NCI-H1105 (cell line): ENCODE measurements around the gene PBXIP1.
A peak's percentile ranks its signal among the peaks of the same experiment; 100 is the strongest.

Source experiments
- DNase-seq: peaks from one replicate; lab custom pipeline; 2025; lab: John Stamatoyannopoulos, UW

Gene PBXIP1

GRCh38 chr1:154956544-154956941 lies 644 bp upstream of the PBXIP1 start:
- DNase-seq, result peak; percentile 38

- DNase-seq, result peak; percentile 81
Measured at GRCh38 chr1:154955039-154955717, 721 bp downstream of the PBXIP1 start.

- no peak for DNase-seq
Measured at GRCh38 chr1:154954541-154954940, 1.4 kb downstream of the PBXIP1 start.

GRCh38 chr1:154953611-154954038 lies 2.3 kb downstream of the PBXIP1 start:
- DNase-seq, result no peak

- DNase-seq, result no peak
Measured at GRCh38 chr1:154952664-154953063, 3.2 kb downstream of the PBXIP1 start.

- DNase-seq, result no peak
Measured at GRCh38 chr1:154951901-154952657, 3.8 kb downstream of the PBXIP1 start.

- DNase-seq, result no peak
Measured at GRCh38 chr1:154948079-154948478, 7.8 kb downstream of the PBXIP1 start.

- DNase-seq, result no peak
Measured at GRCh38 chr1:154945962-154946850, 9.7 kb downstream of the PBXIP1 start.

- no peak for DNase-seq
Measured at GRCh38 chr1:154945160-154945961, 10.5 kb downstream of the PBXIP1 start.

- DNase-seq, result no peak
Measured at GRCh38 chr1:154944401-154945159, 11.3 kb downstream of the PBXIP1 start.

- peak; percentile 34 for DNase-seq
Measured at GRCh38 chr1:154943649-154944400, 12.1 kb downstream of the PBXIP1 start.

- no peak for DNase-seq
Measured at GRCh38 chr1:154941333-154942013, 14.4 kb downstream of the PBXIP1 start.

- DNase-seq, result no peak
Measured at GRCh38 chr1:154940651-154941194, 15.2 kb downstream of the PBXIP1 start.

GRCh38 chr1:154940213-154940560 lies 15.7 kb downstream of the PBXIP1 start:
- no peak for DNase-seq

GRCh38 chr1:154938604-154939399 lies 17.1 kb downstream of the PBXIP1 start:
- DNase-seq, result no peak

- DNase-seq, result no peak
Measured at GRCh38 chr1:154937988-154938386, 17.9 kb downstream of the PBXIP1 start.

- DNase-seq, result peak; percentile 87
Measured at GRCh38 chr1:154937085-154937987, 18.6 kb downstream of the PBXIP1 start.
